OCI-LY1 (cell line): ENCODE results near the gene IGFBP5.

Experiments
- CTCF ChIP-seq: fragments of 200-600 bp; sonication (generic), shearing (Covaris generic); IDR thresholded peaks from 2 replicates; pipeline ENCODE4 v1.5.1; 2017; ENCODE audit warnings: mild to moderate bottlenecking, antibody characterized with exemption, low read length, moderate library complexity, mixed read lengths
- EZH2 ChIP-seq: fragments of 200-600 bp; sonication (generic), shearing (Covaris generic); IDR thresholded peaks from 2 replicates; pipeline ENCODE4 v1.8.0; 2017; ENCODE audit warnings: borderline replicate concordance, mixed run types, mild to moderate bottlenecking, antibody characterized with exemption, low read length, moderate library complexity, mixed read lengths

GRCh38 chr2:216694826-216695217 is 527 bp downstream of the IGFBP5 start:
- TF ChIP-seq CTCF (no peak), EZH2 (no peak)
